Type B pancreatic cell (in vitro differentiated cells): ENCODE measurements around the gene PPP4R3C. TPM values are rescaled to one million over a fixed set of nuclear protein-coding genes. Genes with fewer than 3 reads are reported as not detected.
"Not testable (repeated sequence)": the region's sequence is repeated elsewhere in the genome, so short reads cannot be mapped to it uniquely, and the experiment has no call there.

ENCODE experiments used
- DNase-seq: peaks from one replicate; pipeline ENCODE4 v3.0.0; 2021; ENCODE audit warnings: mixed read lengths; ENCODE audit not compliant: unreplicated experiment; ENCODE audit errors: extremely low spot score
- H3K27ac Mint-ChIP-seq: 2 replicates; pipeline ENCODE4 v1.8.0; 2021; ENCODE audit warnings: mild to moderate bottlenecking, mixed read lengths
- H3K27me3 Mint-ChIP-seq: 2 replicates; pipeline ENCODE4 v1.8.0; 2021; ENCODE audit warnings: mixed read lengths
- H3K36me3 Mint-ChIP-seq: 2 replicates; pipeline ENCODE4 v1.8.0; 2021; ENCODE audit warnings: mixed read lengths
- H3K4me1 Mint-ChIP-seq: one replicate; pipeline ENCODE4 v1.8.0; 2021; ENCODE audit warnings: mixed read lengths; ENCODE audit not compliant: unreplicated experiment
- H3K4me3 Mint-ChIP-seq: 2 replicates; pipeline ENCODE4 v1.8.0; 2021; ENCODE audit warnings: mild to moderate bottlenecking, mixed read lengths
- H3K9me3 Mint-ChIP-seq: 2 replicates; pipeline ENCODE4 v1.8.0; 2021; ENCODE audit warnings: mixed read lengths
- total RNA-seq: library from RNA; stranded (reverse); gene quantifications from 2 replicates; pipeline ENCODE4 v1.2.1, GENCODE V29; 2021; ENCODE audit warnings: low replicate concordance
- TF ChIP-seq, protein P1 (sequence below): fragments of 200-600 bp; sonication (generic); conservative IDR thresholded peaks from 2 replicates; pipeline ENCODE4 v1.5.0; 2021; ENCODE audit warnings: antibody characterized with exemption, mild to moderate bottlenecking

The PPP4R3C gene
- total RNA-seq, 1 donor from 2014 or later: not detected

- Mint-ChIP-seq H3K4me3 (no peak overlapping the region), H3K4me1 (no peaks in the 10 kb centered on the region), H3K27me3 (no peaks in the 10 kb centered on the region), H3K27ac (no peak overlapping the region), H3K36me3 (no peaks in the 10 kb centered on the region), H3K9me3 (no peaks in the 10 kb centered on the region)
- TF ChIP-seq, protein P1, sequence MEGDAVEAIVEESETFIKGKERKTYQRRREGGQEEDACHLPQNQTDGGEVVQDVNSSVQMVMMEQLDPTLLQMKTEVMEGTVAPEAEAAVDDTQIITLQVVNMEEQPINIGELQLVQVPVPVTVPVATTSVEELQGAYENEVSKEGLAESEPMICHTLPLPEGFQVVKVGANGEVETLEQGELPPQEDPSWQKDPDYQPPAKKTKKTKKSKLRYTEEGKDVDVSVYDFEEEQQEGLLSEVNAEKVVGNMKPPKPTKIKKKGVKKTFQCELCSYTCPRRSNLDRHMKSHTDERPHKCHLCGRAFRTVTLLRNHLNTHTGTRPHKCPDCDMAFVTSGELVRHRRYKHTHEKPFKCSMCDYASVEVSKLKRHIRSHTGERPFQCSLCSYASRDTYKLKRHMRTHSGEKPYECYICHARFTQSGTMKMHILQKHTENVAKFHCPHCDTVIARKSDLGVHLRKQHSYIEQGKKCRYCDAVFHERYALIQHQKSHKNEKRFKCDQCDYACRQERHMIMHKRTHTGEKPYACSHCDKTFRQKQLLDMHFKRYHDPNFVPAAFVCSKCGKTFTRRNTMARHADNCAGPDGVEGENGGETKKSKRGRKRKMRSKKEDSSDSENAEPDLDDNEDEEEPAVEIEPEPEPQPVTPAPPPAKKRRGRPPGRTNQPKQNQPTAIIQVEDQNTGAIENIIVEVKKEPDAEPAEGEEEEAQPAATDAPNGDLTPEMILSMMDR: no peak
- no peak for DNase-seq
Measured at GRCh38 chrX:27446423-27446822, 16.7 kb downstream of the PPP4R3C start.

GRCh38 chrX:27445438-27445837, 17.7 kb downstream of the PPP4R3C start:
- DNase-seq: no peak
- H3K27me3 Mint-ChIP-seq: no peaks in the 10 kb centered on the region
- no peaks in the 10 kb centered on the region for H3K36me3 Mint-ChIP-seq
- no peaks in the 10 kb centered on the region for H3K4me1 Mint-ChIP-seq
- no peaks in the 10 kb centered on the region for H3K9me3 Mint-ChIP-seq
- TF ChIP-seq, protein P1: no peak
- no peak overlapping the region for H3K4me3 Mint-ChIP-seq
- no peak overlapping the region for H3K27ac Mint-ChIP-seq

DNA sequence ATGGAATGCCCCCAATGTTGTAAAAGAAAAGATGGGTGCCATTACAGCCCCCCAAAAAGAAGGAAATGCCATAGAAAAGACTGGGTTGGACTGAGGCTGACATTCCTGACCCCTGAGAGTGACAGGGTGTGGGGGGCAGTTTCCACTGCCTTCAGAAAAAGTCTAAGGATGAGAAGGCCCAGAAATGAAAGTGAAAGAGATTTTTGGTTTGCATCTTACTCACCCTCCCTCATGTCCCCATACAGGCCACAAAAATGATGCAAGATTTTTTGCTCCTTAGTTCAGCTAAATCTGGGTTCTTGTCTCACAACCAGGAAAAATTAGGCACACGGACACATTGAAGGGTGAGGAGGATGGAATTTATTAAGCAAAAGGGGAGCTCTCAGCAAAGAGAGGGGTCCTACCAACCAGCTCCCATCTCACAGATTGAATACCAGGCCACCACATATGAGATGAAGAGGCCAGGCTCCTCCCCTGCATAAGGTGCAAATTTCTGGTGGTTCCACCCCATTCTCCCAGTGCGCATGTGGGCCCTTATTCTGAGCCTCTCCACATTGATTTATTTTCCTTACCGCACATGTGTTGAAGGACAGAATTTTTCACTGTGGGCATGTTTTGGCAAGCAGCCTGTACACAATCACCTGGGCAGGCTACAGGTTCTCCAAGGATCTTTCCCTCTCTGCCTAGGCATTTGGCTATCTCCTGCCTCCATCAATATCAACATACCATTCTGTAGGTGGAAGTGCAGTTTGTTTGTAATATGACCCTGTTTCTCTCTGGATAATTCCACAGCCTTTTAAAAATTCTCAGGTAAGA, 18.8 kb downstream of the PPP4R3C start:
- TF ChIP-seq, protein P1: no peak
- no peak for DNase-seq
- H3K4me1 Mint-ChIP-seq: no peaks in the 10 kb centered on the region
- no peaks in the 10 kb centered on the region for H3K9me3 Mint-ChIP-seq
- H3K4me3 Mint-ChIP-seq: no peak overlapping the region
- no peaks in the 10 kb centered on the region for H3K36me3 Mint-ChIP-seq
- H3K27me3 Mint-ChIP-seq: no peaks in the 10 kb centered on the region
- H3K27ac Mint-ChIP-seq: no peak overlapping the region

DNA sequence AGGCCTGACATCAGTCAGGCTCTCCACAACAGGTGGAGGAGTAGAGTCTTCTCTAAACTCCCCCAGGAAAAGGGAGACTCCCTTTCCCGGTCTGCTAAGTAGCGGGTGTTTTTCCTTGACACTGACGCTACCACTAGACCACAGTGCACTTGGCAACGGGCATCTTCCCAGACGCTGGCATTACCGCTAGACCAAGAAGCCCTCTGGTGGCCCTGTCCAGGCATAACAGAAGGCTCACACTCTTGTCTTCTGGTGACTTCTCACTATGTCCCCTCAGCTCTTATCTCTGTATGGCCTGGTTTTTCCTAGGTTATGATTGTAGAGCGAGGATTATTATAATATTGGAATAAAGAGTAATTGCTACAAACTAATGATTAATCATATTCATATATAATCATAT, 20.7 kb downstream of the PPP4R3C start:
- not testable (repeated sequence) for H3K4me3 Mint-ChIP-seq, H3K27ac Mint-ChIP-seq, DNase-seq, H3K9me3 Mint-ChIP-seq, H3K36me3 Mint-ChIP-seq, H3K4me1 Mint-ChIP-seq, H3K27me3 Mint-ChIP-seq

- DNase-seq: no peak
- Mint-ChIP-seq H3K4me1 (no peaks in the 10 kb centered on the region), H3K4me3 (no peak overlapping the region), H3K9me3 (no peaks in the 10 kb centered on the region), H3K36me3 (no peaks in the 10 kb centered on the region), H3K27ac (no peak overlapping the region), H3K27me3 (no peaks in the 10 kb centered on the region)
- TF ChIP-seq, protein P1: no peak
Measured at GRCh38 chrX:27439771-27440170, 23.4 kb downstream of the PPP4R3C start.

DNA sequence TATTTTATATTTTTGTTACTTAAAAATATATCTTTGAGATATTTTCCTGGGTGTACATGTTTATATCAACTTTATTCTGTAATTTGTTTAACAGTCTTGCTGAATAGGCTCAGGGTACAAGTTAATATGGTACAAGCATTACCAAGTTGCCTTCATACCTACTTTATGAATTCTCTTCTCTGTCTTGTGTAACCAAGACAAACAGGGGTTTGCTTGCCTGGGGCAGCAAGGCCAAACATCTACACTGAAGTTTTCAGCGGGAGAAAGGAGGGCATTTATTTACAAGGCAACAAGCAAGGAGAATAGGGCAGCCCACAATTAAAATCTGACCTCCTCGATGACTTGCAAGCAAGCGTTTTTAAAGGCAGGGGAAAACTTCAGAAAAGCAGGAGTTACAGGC, 24.2 kb downstream of the PPP4R3C start:
- TF ChIP-seq, protein P1: no peak
- Mint-ChIP-seq H3K36me3 (no peaks in the 10 kb centered on the region), H3K27me3 (no peaks in the 10 kb centered on the region), H3K4me1 (no peaks in the 10 kb centered on the region), H3K27ac (no peak overlapping the region), H3K4me3 (no peak overlapping the region), H3K9me3 (no peaks in the 10 kb centered on the region)
- no peak for DNase-seq
